DMS 273 treated with DMSO at 0.1 percent for 48 hours (cell line): ENCODE results near the gene DCAF5.
"Not testable (repeated sequence)": the region's sequence is repeated elsewhere in the genome, so short reads cannot be mapped to it uniquely, and the experiment has no call there.

Experiments
- DNase-seq: peaks from one replicate; lab custom pipeline; 2025; lab: John Stamatoyannopoulos, UW

Gene DCAF5

GRCh38 chr14:69096781-69097475 is 56.0 kb downstream of the DCAF5 start:
- no peak for DNase-seq

GRCh38 chr14:69096246-69096645 is 56.7 kb downstream of the DCAF5 start:
- DNase-seq: no peak

GRCh38 chr14:69094481-69094880 is 58.4 kb downstream of the DCAF5 start:
- no peak for DNase-seq

GRCh38 chr14:69093631-69094421 is 59.1 kb downstream of the DCAF5 start:
- DNase-seq: no peak

GRCh38 chr14:69092840-69093422 is 60.0 kb downstream of the DCAF5 start:
- DNase-seq: no peak

- no peak for DNase-seq
Measured at GRCh38 chr14:69091695-69092094, 61.2 kb downstream of the DCAF5 start.

GRCh38 chr14:69091006-69091405 is 61.9 kb downstream of the DCAF5 start:
- DNase-seq: no peak

- no peak for DNase-seq
Measured at GRCh38 chr14:69090187-69090789, 62.6 kb downstream of the DCAF5 start.

- DNase-seq: no peak
Measured at GRCh38 chr14:69089046-69089445, 63.9 kb downstream of the DCAF5 start.

- no peak for DNase-seq
Measured at GRCh38 chr14:69088586-69088985, 64.3 kb downstream of the DCAF5 start.

- DNase-seq: no peak
Measured at GRCh38 chr14:69087061-69087461, 65.9 kb downstream of the DCAF5 start.

GRCh38 chr14:69086537-69086936 is 66.4 kb downstream of the DCAF5 start:
- DNase-seq: no peak

GRCh38 chr14:69084023-69084422 is 68.9 kb downstream of the DCAF5 start:
- DNase-seq: no peak

- DNase-seq: no peak
Measured at GRCh38 chr14:69083181-69083580, 69.7 kb downstream of the DCAF5 start.

GRCh38 chr14:69081271-69081670 is 71.6 kb downstream of the DCAF5 start:
- DNase-seq: no peak

- DNase-seq: no peak
Measured at GRCh38 chr14:69079747-69080146, 73.2 kb downstream of the DCAF5 start.

GRCh38 chr14:69079188-69079742 is 73.7 kb downstream of the DCAF5 start:
- DNase-seq: no peak

- no peak for DNase-seq
Measured at GRCh38 chr14:69077841-69078240, 75.1 kb downstream of the DCAF5 start.

GRCh38 chr14:69077185-69077584 is 75.7 kb downstream of the DCAF5 start:
- DNase-seq: not testable (repeated sequence)

- no peak for DNase-seq
Measured at GRCh38 chr14:69076341-69076740, 76.6 kb downstream of the DCAF5 start.

GRCh38 chr14:69073915-69074314 is 79.0 kb downstream of the DCAF5 start:
- DNase-seq: no peak

- DNase-seq: no peak
Measured at GRCh38 chr14:69073429-69073828, 79.5 kb downstream of the DCAF5 start.
